IPS-NIHi7 (cell line): ENCODE results near the gene MN1.

ENCODE experiments used
- DNase-seq: peaks from one replicate; pipeline ENCODE4 v3.0.0; 2012; ENCODE audit warnings: mixed read lengths; ENCODE audit errors: extremely low spot score

Gene MN1

DNA sequence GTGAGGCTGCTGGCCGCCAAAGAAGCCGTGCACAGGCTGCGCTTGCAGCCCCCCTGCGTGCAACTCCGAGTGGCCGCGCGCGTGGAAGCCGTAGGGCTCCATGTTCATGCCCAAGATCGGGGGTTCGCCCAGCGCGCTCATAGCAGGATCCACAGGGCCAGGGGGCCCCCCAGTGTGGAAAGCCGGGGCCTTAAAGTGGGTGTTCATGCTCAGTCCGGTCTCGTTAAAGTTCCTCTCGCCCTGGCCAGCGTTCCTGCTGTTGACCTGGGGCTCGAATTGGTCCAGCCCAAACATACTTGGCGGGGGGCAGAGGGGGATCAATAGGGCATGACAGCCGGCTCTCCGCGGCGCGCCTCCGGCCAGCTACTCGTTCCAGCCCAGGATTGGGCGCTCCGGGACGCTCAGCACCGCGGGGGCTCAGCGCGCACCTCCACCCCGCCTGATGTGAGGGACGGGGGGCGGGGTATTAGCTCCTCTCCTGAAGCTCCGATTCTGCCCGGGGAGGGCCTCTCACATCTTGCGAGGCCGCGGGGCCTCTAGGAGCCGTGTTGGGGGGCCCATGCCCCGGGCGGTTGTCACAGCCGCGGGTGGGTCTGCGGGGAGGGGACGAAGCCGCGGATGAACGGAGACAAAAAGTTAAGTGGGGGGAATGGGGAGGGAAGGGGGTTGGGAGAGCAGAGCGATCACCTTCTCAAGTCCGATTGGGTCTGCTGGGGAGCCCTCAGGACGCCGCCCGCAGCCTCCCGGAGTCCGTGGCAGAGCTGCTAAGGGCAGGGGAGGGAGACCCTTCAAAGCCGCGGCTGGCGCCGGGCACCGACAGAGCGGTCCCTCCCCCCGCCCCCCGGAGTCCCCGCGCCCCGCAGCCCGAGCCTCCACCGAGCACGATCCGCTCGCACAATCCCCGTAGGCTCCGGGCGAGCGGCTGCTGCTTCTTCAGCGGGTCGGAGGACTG is 1.0 kb downstream of the MN1 start:
- DNase-seq: no peak

DNA sequence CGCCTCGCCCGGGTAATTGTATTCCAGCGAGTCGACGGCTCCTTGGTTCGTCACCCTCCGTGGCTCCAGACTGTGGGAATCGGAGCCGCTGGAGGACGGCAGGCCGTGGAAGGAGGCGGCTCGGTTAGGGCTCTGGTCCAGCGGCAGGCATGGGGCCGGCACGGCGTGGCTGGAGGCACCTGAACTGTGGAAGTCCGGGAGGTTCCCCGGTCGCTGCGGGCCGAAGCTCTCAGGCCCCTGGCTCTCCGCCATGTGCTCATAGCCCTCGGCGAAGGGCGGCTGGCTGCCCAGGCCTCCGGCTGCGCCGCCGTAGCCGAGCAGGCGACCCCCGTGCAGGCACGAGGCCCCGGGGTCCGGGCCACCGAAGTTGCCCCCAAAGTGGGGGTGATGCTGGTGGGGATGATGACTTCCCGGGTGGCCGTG is 1.7 kb downstream of the MN1 start:
- no peak for DNase-seq

DNA sequence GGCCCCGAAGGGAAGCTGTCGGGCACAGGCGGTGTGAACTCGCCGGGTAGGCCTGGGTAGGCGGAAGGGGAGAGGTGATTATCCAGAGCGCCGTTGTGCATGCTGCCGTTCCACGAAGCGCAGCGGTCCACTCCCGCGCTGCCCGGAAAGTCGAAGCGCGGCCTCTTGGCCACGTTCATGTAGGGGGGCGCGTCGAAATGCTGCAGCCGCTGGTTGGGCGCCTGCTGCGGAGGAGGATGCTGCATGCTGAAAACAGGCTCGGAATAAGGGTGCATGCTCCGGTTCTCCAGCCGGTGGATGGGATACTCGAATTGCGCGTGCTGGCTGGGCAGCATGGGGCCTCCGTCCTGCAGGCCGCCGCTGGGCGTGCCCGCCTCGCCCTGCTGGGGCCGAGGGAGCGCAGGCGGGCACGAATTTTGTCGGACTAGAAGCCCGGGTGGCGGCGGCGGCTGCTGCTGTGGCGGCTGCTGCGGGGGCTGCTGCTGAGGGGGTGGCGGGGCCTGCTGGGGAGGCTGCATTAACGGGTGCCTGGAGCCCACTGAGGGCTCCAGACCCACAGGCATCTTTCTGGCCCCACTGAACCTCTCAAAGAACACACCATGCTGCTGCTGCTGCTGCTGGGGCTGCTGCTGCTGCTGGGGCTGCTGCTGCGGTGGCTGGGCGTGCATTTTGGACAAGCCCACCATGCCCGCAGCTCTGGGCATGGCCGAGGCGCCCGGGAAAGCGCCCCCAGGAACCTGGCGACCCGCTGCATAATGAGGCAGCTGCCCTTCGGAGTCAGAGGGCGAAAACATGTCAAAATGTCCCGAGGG is 2.3 kb downstream of the MN1 start:
- no peak for DNase-seq

DNA sequence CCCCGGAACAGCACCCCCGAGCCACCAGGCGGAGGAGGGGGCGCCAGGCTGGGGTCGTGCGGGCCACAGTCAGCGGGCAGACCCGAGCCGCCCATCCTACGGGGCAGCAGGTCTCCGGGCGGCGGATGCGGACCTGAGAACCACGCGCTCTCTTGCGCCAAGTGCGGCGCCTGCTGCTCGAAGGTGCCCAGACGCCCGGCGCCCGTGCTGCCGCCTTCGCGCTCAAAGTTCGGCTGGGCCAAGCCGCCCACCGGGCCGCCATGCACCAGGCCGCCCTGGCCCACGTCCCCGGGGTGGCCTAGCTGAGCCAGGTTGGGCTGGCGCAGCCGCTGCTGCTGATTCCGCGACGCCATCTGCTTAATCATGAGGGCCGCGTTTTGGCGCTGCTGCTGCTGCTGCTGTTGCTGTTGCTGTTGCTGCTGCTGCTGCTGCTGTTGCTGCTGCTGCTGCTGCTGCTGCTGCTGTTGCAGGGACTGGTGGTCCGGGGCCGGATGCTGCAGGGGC is 3.0 kb downstream of the MN1 start:
- DNase-seq: no peak

DNA sequence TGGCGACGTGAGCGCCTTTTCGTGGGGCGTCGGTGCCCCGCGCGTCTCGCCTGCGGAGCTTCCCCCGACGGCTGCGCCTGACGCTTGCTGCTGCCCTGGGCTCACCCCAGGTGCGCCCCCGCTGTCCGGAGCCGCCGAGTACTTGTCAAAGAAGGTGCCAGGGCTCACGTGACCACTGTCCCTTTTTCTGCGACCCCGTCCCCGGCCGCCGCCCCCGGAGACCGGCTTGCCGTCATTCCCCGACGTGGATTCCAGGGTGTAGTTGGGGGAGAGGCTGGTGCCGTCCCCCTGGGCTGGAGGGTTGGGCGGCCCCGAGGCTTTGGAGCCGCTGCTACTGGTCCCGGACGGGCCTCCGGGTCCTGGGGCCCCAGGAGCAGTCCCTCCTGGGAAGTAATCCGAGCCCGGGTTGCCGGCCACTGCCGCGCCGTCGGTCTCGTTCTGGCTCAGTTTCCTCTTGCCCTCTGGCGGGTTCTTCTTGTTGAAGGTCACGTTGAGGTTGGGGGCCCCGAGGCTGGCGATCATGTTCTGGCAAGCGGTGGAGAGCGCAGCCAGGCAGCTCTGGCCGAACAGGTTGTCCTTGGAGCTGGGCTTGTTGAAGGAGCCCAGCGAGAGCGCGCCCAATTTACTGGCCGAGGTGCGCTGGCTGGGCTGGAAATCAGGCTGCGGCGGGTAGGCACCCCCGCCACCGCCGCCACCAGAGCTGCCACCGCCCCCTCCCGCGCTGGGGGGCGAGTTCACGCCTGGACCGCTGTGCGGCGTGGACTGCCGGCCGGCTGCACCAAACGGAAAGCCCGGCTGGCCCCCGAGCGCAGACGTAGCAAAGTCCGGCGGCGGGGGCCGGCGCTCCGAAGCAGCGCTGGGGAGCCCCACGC is 3.8 kb downstream of the MN1 start:
- no peak for DNase-seq

DNA sequence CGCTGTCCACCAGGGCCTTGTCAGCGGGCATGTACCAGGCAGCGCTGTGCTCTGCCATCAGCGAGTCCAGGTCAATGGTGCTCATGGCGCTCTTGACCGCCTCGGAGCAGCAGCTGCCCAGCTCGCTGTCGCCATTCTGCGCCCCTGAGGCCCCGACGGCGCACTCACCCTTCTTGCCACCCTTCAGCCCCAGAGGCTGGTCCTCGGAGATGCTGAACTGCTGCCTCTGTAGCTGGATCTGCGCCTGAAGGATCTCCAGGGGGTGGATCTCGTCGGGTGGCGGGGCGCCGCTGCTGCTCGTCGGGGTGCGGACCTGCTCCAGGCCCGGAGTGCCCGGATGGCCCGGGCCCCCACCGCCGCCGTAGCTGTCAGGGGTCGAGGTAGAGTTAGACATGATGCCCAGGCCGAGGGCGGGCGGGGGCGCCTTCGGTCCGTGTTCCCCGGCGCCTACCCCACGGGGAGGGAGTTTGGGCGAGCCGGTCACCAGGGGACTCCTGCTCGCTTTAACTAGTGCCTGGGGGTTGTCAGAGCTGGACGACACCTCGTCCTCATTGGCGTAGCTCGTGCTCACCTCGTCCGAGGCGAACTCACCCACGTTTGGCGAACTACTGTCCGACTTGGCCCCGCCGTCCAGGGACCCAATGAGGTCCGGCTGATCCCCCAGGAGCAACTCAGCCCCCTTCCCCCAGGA is 4.6 kb downstream of the MN1 start:
- no peak for DNase-seq

DNA sequence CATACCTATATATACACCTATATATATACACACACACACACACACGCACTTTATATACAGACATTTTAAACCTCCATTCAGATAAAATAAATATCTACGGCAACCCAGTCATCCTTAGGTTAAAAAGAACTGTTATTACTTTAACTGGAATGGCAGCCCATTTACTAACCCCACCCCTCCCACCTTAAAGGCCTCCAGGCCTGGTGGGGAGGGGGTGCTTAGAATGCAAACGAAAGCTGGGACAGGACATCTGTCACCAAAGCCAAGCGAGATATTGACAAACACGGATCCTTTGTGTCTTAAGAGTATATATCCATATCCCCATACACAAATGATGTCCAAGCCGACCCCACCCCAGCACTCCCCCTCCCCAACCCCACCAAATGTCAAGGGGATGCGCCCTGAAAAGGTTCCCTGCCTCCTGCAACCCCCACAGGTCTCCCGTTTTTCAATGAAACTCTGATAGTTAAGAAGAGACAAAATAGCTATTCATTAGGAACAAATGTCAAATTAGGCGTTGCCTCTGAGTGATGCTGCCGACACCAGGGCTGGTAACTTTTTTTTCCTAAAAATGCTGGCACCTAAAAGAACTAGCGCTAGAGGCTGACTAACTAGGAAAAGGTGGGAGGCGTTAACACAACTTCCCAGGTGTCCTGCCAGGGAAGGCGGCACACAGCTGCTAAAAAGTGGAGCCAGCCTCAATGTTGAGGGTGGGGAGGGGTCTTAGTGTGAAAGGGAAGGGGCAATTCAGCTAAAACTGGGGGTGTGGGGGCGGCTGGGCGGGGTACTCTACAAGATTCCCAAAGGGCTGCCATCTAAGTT is 5.6 kb downstream of the MN1 start:
- DNase-seq: no peak

DNA sequence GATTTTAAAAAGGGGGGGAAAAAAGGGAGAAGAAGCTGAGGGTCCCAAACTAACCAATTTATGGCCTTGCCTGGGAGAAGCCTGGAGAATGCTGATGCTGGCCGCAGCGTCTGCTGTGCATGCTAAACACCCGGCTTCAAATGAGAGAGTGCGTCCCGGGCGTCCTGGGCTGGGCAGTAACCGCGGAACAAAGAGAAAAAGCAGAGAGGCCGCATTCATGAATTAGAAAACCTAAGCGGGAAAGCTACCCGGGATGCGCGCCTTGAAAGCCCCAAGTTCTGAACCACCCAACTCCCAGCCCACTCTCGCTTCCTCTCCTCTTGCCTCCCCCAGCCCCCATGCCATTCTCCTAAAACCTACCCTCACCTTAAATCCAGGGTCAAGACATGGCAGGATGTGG is 6.5 kb downstream of the MN1 start:
- DNase-seq: no peak

DNA sequence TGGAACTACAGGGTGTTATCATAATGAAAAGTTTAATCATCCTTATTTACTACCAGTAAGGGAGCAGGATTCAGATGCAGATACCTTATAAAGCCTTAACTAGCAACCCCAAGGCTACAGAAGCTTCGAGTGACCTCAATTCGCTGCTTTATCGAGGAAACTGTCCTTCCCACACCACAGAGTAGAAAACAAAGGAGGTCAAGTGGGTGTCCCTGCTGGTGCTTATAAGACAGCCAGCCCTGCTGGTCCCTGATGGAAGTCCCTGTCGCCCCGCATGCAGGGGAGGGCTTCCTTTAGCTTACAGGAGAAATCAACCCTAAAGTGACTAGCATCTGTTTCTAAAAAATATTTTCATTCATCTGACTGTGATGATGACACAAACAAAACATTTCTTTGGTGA is 7.3 kb downstream of the MN1 start:
- no peak for DNase-seq

DNA sequence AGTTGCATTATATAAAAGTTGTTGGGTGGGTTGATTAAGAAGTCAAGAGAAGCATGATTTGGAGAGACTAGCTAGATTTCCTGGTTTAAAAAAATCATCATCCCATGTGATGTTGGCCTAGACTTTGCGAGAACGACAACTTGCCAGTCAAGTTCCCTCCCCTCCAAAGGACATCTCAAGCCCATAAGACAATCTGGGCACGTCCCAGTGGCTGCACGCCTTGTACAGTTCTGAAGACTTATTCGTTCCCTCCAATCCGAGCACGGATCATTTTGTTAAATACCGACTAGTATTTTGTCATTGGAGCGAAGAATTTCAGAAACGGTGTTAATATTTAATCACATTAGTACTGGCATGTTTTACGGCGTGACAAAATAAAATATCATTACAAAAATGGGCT is 8.0 kb downstream of the MN1 start:
- no peak for DNase-seq

DNA sequence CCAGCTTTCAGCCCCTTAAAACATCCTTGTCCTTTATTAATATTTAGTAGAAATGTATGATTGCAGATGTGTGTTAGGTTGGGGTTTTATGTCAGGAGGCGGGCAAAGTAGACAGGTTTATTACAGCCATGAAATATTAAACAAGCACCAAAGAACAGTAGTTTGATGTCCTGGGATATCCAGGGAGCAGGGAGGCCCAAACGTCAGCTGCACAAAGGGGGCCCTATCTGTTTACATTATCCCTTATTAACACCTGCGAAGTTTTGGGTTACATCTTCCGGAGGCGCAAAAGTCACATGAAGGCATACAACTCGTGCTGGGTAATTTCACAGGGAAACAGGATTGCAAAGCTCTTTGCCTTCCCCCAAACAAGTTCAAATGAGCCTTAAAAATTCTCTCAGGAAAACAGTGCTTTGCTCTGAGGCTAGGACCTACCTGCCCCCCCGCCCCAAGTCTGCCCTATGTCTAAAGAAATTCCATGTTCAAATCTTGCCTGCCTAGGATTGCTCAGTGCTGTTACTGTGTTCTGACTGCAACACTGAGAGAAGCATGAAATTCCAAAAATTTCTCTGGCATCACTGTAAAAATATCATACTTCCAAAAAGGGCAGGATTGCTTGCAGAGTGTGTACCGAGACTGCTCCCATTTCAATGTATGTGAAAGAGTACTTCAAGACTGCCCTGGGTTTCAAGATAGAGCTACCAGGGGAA is 8.9 kb downstream of the MN1 start:
- DNase-seq: no peak

DNA sequence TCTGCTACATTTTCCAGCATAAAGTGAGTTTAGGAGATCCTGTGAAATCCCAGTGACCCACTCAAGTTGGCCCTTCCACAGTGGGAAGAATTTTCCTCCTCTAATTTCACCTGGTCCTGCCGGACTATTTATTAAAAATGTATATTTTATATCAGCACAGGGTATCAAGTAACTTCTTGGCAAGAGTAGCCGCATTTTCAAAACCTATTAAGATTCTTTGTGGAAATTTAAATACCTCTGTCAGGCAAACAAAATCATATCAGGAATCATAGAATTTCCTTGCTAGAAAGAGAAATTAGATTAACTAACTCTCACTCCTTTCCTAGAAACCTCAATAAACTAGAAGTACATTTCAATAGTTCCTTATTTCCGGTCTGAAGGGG is 9.7 kb downstream of the MN1 start:
- no peak for DNase-seq

DNA sequence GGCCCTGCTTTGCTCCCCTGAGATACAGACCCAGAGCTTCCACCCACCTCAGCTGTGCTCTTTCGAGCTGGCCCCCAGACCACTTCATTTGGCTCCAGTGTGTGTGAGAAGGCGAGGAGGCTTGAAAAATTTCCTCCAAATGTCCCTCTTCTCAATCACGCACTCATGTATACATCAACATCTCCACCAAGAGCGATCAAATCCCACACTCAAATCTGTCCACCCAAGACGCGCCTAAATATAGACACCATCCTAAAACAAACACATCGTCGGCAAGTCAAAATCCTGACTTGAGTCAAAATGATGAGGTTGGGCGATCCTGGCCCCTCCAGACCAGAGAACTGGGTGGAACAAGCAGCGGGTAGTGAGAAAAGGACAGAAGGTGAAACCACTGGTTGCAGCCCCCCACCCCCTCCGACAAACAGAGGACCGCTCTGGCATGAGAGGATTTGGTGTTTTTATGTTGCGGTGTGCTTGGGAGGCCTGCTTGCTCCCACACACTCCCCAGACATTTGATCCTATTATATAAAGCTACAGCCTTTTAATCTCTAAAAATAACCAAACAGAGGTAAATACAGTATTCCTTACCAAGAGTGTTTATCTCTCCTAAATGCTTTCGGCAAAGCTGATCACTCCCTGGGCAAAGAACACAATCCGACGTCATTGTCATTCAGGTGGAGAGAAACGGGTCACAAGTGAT is 10.2 kb downstream of the MN1 start:
- DNase-seq: no peak

DNA sequence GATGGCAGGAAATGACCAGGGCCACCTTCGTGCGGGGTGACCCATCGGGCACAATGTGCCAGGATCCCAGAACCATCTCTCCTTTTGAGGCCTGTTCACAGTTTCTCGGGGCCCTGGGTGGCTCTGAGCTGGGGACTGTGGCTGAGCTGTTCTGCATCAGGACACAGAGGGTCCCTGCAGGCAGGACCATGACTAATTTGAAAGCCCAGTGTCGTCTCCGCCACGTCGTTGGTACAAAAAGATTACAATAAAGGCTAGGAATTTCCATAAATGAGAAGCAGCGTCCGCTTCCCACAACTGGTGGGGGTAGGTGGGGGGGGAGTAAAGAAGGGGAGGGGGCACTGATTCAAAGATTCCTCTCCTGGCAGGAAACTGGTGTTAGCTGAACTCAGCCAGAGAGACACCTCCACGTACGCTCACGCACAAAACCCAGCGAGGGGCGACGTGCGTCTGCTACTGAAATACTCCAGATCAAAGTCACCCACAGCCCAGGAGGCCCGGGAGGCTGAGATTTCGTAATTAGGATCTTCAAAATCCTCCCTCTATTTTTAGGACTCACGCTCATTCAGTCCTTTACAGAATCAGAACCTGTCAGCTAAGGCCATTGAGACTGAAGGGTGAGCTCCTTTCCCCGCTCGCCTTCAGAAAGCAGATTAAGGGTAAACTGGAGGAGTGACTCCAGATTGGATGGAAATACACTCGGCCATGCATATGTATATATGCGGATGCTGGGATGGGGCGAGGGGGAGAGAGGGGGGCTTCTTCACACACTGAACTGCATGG is 11.0 kb downstream of the MN1 start:
- DNase-seq: no peak

DNA sequence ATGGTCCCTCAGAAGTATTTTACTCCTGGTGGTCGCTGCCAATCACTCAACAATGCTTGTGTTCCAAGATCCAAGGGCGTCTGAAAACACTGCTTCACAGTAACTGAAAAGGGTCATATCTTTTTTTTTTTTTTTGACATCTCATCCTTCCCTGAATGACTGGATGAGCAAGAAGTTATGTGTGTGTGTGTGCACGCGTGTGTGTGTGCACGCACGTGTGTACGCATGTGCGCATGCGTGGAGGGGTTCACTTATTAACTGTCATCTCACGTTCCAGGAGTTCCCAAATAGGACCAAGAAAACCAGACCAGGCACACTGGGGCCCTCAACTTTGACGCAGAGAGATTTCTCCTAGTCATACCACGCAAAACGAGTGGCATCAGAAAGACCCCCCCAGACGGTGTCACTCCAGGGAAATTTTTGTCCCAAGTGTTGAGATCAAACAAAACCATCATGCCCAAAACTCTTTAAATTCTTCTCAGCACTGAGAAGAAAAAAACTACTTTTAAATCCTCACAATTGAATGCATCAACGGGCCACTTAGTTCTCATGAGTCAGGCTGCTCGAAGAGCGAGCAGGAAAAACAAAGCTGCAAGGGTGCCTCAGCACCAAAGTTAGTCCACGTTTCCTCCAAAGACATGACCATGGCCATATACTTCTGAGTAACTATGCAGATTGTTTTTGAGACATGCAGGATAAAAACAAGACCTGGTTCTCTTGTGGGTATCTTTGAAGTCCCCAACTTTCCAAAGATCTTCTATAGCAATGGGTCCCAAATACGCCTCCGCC is 12.9 kb downstream of the MN1 start:
- no peak for DNase-seq

DNA sequence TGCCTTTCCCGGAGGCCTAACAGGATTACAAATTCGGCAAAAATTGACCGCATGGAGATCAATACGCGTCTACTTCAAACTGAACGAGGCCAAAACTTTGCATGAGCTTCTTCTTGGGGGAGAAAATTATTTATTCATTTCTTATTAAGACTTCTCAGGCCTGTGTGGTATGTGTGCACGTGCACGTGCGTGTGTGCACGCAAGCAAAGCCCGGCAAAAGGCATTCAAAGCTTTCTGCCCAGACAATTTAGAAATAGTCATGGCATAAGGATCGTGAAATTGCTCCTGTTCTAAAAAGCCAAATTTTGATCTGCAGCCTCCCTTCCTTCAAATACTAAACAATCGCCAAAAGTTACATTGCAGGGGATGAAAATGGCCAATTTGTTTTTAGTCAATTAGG is 14.6 kb downstream of the MN1 start:
- DNase-seq: no peak

DNA sequence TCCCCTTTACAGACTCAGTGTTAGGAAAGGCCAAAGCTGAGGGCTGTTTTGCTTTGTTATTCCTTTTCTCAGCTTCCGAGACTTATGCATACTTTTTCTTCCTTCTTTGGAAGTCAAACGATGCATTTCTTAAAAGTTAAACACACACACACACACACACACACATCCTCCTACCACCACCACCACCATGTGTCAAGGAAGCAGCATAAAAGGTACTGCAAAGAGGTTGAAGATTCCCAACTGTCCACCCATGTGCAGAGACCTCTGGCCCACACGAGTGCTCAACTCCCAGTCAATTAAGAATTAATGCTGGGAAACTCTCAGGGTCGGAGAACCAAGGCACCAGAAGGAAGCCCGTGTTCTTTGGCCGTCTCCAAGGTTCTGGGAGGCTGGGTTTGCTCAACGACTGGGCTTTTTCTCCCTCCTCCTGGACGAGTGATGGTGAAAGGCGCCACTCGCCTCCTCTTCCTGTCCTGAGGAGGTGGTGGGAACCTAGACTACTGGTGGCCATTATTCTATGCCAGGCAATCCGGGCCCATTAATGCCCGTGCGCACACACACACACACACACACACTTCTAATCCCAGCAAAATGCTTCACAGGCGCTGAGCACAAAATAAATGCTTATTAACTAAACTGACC is 15.1 kb downstream of the MN1 start:
- no peak for DNase-seq
